Stomach (tissue), 9 donors: ENCODE data around the gene NCKAP5L. TPM values are rescaled to one million over a fixed set of nuclear protein-coding genes. Genes with fewer than 3 reads are reported as not detected.

Experiments
- DNase-seq, 2 donors: peaks; one replicate each; pipeline versions ENCODE4 v3.0.0 to v3.0.0-alpha.2; 2013 to 2019
- H3K27ac ChIP-seq, 5 donors: fragments of 200-600 bp in 4 of 5; sonication (generic) in 4 of 5; one replicate each; pipeline ENCODE4 v1.5.1; 2013 to 2019; ENCODE audit warnings: mild to moderate bottlenecking in 1 of 5, moderate library complexity in 1 of 5
- H3K27me3 ChIP-seq, 3 donors: fragments of 200-600 bp; sonication (generic); one replicate each; pipeline ENCODE4 v1.5.1; 2017 to 2019; ENCODE audit warnings: mixed run types in 1 of 3
- H3K36me3 ChIP-seq, 4 donors: fragments of 200-600 bp; sonication (generic); 1 replicate in 3 of 4; 2 replicates in 1 of 4; pipeline ENCODE4 v1.5.1; 2016 to 2019
- H3K4me1 ChIP-seq, 4 donors: fragments of 200-600 bp; sonication (generic); one replicate each; pipeline ENCODE4 v1.5.1; 2016 to 2019
- H3K4me3 ChIP-seq, 4 donors: fragments of 200-600 bp; sonication (generic) in 3 of 4; one replicate each; pipeline ENCODE4 v1.5.1; 2016 to 2019; ENCODE audit warnings: mild to moderate bottlenecking in 1 of 4
- H3K9me3 ChIP-seq, 4 donors: fragments of 200-600 bp; sonication (generic); one replicate each; pipeline ENCODE4 v1.5.1; 2016 to 2019
- EP300 ChIP-seq: sonication (generic); formaldehyde crosslinking; IDR thresholded peaks from one replicate; pipeline ENCODE4 v1.6.1; 2017; ENCODE audit warnings: antibody characterized with exemption
- POLR2A ChIP-seq, 4 donors: fragments of 450-650 bp; IDR thresholded peaks; one replicate each; pipeline ENCODE4 v1.6.1; 2016; ENCODE audit warnings: antibody characterized with exemption in 4 of 4, control low read depth in 2 of 4, mild to moderate bottlenecking in 1 of 4, moderate library complexity in 1 of 4
- POLR2AphosphoS5 ChIP-seq, 3 donors: sonication (generic); formaldehyde crosslinking; IDR thresholded peaks; one replicate each; pipeline ENCODE4 v1.6.1; 2016; ENCODE audit warnings: antibody characterized with exemption in 3 of 3
- WGBS, 5 donors: extraction: QIAGEN DNeasy Blood & Tissue Kit in 3 of 5; methylation state at CpG; one replicate each; pipeline versions ENCODE4 v1.1.5 to v1.1.7; 2013 to 2018; 5-methylcytosine and 5-hydroxymethylcytosine counted together
- intact Hi-C: fragments of 100-400 bp; cut with DNase I; formaldehyde crosslinking; loops from one replicate; pipeline ENCODE4 v1.15.1; 2023; ENCODE audit warnings: low total_unique reads
- polyA plus RNA-seq, 3 donors: library from polyadenylated mRNA; stranded (reverse); fragments of 200-250 nt; gene quantifications; one replicate each; pipeline ENCODE4 v1.2.3, GENCODE V29; 2013
- total RNA-seq, 5 donors: library from RNA; depleted of rRNA; stranded (reverse); fragments of >200 nt; gene quantifications; one replicate each; pipeline versions ENCODE4 v1.1.0 to v1.2.3, GENCODE V29; 2014 to 2016
- TF ChIP-seq, protein P1 (sequence below), 7 experiments: fragments of 450-650 bp in 4 of 7; fragments of 200-600 bp in 3 of 7; sonication (generic) in 3 of 7; IDR thresholded peaks; one replicate each; pipeline ENCODE4 v1.5.1; 2016 to 2019; ENCODE audit warnings: antibody characterized with exemption in 7 of 7, control low read depth in 2 of 7, mild to moderate bottlenecking in 1 of 7
- donor health status: healthy with polysubstance abuse.
- donor health status: Bipolar disorder and iron deficiency.
- donor health status: healthy.

The NCKAP5L gene
- total and polyA plus RNA-seq, 8 donors: 3.5 to 16.5 (median 7.0) TPM

DNA sequence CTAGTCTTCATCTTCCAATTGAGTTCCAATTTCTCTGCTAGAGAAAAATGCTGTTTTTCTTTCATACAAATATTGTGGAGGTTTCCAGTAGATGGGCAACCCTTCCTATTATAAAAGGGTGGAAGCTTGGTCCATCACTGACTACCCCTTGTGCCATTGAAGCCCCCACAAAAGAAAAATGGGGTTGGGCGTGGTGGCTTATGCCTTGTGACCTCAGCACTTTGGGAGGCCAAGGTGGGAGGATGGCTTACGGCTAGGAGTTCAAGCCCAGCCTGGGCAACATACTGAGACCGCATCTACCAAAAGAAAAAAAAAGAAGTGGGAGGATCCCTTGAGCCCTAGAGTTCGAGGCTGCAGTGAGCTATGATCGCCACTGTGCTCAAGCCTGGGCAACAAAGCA, 22.8 kb downstream of the NCKAP5L start:
- Histone ChIP-seq H3K27ac (no peak overlapping the region), H3K9me3 (no peaks in the 10 kb centered on the region), H3K36me3 (peaks cover 25 to 65% (median 61%) of the 10 kb centered on the region in 4 donors), H3K4me1 (peaks cover 8 to 26% (median 18%) of the 10 kb centered on the region in 4 donors), H3K4me3 (no peak overlapping the region), H3K27me3 (no peaks in the 10 kb centered on the region)
- DNase-seq: no peak
- 88 to 96% (median 93%) methylated on average over 5 of the region's 5 CpGs for WGBS, 5 donors
- intact Hi-C loops: no loop called here
- TF ChIP-seq EP300: no peak
- no peak for TF ChIP-seq POLR2A (IDR thresholded peaks at IDR 0.05)
- TF ChIP-seq, protein P1, sequence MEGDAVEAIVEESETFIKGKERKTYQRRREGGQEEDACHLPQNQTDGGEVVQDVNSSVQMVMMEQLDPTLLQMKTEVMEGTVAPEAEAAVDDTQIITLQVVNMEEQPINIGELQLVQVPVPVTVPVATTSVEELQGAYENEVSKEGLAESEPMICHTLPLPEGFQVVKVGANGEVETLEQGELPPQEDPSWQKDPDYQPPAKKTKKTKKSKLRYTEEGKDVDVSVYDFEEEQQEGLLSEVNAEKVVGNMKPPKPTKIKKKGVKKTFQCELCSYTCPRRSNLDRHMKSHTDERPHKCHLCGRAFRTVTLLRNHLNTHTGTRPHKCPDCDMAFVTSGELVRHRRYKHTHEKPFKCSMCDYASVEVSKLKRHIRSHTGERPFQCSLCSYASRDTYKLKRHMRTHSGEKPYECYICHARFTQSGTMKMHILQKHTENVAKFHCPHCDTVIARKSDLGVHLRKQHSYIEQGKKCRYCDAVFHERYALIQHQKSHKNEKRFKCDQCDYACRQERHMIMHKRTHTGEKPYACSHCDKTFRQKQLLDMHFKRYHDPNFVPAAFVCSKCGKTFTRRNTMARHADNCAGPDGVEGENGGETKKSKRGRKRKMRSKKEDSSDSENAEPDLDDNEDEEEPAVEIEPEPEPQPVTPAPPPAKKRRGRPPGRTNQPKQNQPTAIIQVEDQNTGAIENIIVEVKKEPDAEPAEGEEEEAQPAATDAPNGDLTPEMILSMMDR (IDR thresholded peaks at IDR 0.05): no peak
- TF ChIP-seq POLR2AphosphoS5 (IDR thresholded peaks at IDR 0.05): no peak

DNA sequence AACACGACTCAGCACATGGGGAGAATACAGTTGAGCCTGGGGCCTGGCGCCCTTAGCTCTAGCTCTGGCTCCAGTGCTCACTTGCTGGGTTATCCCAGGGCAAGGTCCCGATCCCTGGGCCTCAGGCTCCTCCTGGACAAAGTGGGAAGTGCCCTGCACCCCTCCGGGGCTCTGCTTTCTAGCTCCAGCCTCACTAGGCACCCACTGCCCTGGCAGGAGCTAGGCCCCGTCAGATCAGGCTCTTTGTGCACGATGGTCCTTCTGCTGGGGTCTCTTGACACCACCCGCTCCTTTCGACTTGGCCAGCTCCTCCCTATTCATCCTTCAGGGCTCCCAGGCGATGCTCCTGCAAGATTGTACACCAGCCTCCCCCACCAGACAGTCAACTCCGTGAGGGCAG, 23.4 kb downstream of the NCKAP5L start:
- H3K27me3 ChIP-seq: no peaks in the 10 kb centered on the region
- no peak for DNase-seq
- H3K36me3 ChIP-seq: peaks cover 25 to 71% (median 67%) of the 10 kb centered on the region in 4 donors
- peaks cover 8 to 20% (median 13%) of the 10 kb centered on the region in 4 donors for H3K4me1 ChIP-seq
- no peaks in the 10 kb centered on the region for H3K9me3 ChIP-seq
- H3K4me3 ChIP-seq: no peak overlapping the region
- 93 to 96% (median 94%) methylated on average over 10 of the region's 10 CpGs for WGBS, 5 donors
- no peak overlapping the region for H3K27ac ChIP-seq
- intact Hi-C loops: no loop called here
- TF ChIP-seq POLR2AphosphoS5 (IDR thresholded peaks at IDR 0.05) (no peak), POLR2A (IDR thresholded peaks at IDR 0.05) (no peak)
- TF ChIP-seq, protein P1 (IDR thresholded peaks at IDR 0.05): no peak

DNA sequence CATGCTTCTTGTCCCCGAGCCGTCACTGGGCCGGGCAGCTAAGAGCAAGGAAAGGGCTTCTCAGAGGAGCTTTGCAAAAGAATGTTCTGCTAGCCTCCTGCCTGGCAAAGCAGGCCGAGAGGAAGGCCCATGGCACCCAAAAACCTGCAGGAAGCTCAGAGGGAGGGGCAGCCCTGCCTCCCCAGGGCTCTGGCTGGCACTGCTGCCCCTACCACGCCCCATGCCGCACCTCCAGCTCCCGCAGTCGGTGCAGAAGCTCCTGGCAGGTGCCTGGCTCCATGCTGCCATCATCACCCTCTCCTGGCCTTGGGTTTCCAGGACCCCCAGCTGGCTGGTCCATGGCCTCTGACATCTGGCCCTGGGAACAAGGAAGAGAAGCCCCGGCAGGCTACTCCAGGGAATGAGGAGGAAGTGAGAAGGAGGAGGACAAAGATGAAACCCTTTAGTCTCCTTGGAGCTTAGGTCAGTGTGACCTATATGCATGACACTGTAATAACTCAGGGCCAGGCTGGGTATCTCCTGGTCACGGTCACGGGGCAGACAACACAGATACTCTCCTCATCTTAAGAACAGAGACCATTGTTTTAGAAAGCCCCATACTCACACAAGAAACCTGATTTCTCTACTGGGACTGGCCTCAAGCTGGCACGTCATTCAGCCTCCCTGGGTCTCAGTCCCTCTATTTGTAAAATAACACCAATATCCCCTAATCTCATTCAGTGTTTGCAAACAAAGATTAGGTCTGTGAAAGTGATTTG, 24.3 kb downstream of the NCKAP5L start:
- Histone ChIP-seq H3K27ac (no peak overlapping the region), H3K27me3 (no peaks in the 10 kb centered on the region), H3K9me3 (no peaks in the 10 kb centered on the region), H3K4me3 (no peak overlapping the region), H3K4me1 (peaks cover 2 to 11% (median 5%) of the 10 kb centered on the region in 4 donors), H3K36me3 (peaks cover 25 to 81% (median 76%) of the 10 kb centered on the region in 4 donors)
- TF ChIP-seq POLR2A (IDR thresholded peaks at IDR 0.05): no peak
- TF ChIP-seq POLR2AphosphoS5 (IDR thresholded peaks at IDR 0.05): no peak
- TF ChIP-seq EP300: no peak
- TF ChIP-seq, protein P1 (IDR thresholded peaks at IDR 0.05): no peak
- intact Hi-C loops: no loop called here
- DNase-seq: no peak
- WGBS, 5 donors: 55 to 74% (median 62%) methylated on average over 11 to 12 of the region's 12 CpGs

DNA sequence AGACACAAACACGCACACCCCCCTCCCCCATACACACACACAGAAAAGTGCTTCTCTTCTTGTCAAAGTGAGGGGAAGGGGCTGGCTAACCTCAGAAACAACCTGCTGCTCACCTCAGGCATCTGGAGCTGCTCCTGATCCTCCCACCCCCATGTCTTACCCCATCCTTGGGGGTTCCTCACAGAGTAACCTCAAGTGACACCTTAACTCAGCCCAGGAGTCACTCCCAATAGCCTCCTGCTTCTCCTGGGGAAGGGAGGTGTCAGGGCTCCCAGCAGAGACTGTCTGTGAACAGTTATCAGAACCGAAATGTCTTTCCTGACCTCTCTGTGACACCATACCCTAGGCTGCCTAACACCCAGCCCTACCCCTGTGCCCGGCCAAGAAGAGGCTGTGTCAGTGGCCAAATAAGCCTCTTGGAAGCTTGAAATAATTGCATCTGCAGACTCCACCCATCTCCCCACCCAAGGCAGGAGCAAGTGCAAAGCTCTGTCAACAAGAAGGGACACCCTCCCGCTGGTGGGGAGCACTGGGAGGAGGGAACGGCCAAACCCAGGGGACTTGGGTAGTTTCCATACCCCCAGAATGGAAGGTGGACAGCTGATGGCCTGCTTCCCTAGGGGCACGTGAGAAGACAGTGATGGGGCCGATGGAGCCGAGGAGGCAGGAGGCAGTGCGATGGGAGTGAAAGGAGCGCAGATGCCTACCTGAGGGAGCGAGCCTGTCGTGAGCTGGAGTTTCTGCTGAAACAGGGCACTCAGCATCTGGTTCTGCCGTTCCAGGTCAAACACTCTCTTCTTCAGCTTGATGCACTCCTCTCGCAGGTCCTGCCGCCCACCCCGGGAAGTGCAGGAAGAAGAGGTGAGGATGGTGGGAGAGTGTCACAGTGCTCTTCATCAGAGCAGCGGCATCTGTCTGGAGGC, 26.8 kb downstream of the NCKAP5L start:
- Histone ChIP-seq H3K27me3 (no peaks in the 10 kb centered on the region), H3K27ac (no peak overlapping the region), H3K36me3 (peaks cover 45 to 100% (median 96%) of the 10 kb centered on the region in 4 donors), H3K4me3 (no peak overlapping the region), H3K4me1 (no peaks in the 10 kb centered on the region), H3K9me3 (no peaks in the 10 kb centered on the region)
- TF ChIP-seq, protein P1 (IDR thresholded peaks at IDR 0.05): no peak
- no peak for TF ChIP-seq EP300
- no peak for TF ChIP-seq POLR2AphosphoS5 (IDR thresholded peaks at IDR 0.05)
- TF ChIP-seq POLR2A (IDR thresholded peaks at IDR 0.05): no peak
- WGBS, 5 donors: 79 to 86% (median 83%) methylated on average over 17 of the region's 17 CpGs
- intact Hi-C loops: no loop called here
- DNase-seq: no peak
